HL-60 (cell line): ENCODE measurements around the gene SRCIN1.
A peak's percentile ranks its signal among the peaks of the same experiment; 100 is the strongest.
"Not testable (repeated sequence)": the region's sequence is repeated elsewhere in the genome, so short reads cannot be mapped to it uniquely, and the experiment has no call there.

Source experiments
- DNase-seq, 2 experiments: peaks; one replicate each; pipeline ENCODE4 v3.0.0-alpha.2; 2010 to 2020; ENCODE audit warnings: low read depth in 1 of 2, low spot score in 1 of 2
- H3K27ac ChIP-seq: fragments of 250-450 bp; sonication (Bioruptor Pico); replicated peaks from 2 replicates; pipeline ENCODE4 v1.5.1; 2020; ENCODE audit warnings: mild to moderate bottlenecking, moderate library complexity
- H3K27me3 ChIP-seq: fragments of 250-450 bp; sonication (Bioruptor Pico); 2 replicates; pipeline ENCODE4 v1.5.1; 2021; ENCODE audit warnings: mild to moderate bottlenecking, moderate library complexity; ENCODE audit not compliant: insufficient read depth, poor library complexity, severe bottlenecking
- H3K4me3 ChIP-seq: replicated peaks from 2 replicates; pipeline ENCODE4 v1.5.1; 2011; ENCODE audit warnings: mild to moderate bottlenecking, control low read depth, low read length; ENCODE audit not compliant: insufficient read depth
- CTCF ChIP-seq: IDR thresholded peaks from one replicate; pipeline ENCODE4 v1.5.1; 2011; ENCODE audit warnings: low read length, control low read depth, inconsistent platforms; ENCODE audit not compliant: insufficient read depth
- GABPA ChIP-seq: IDR thresholded peaks from 2 replicates; pipeline ENCODE4 v1.6.1; 2012; ENCODE audit warnings: low read depth
- POLR2AphosphoS5 ChIP-seq: IDR thresholded peaks from 2 replicates; pipeline ENCODE4 v1.6.1; 2012; ENCODE audit warnings: low read depth
- REST ChIP-seq: IDR thresholded peaks from 2 replicates; pipeline ENCODE4 v1.6.1; 2012; ENCODE audit warnings: low read depth; ENCODE audit not compliant: insufficient replicate concordance
- SPI1 ChIP-seq: IDR thresholded peaks from 2 replicates; pipeline ENCODE4 v1.6.1; 2012; ENCODE audit warnings: low read depth, mild to moderate bottlenecking, borderline replicate concordance

The SRCIN1 gene

GRCh38 chr17:38498353-38498752 lies 107.4 kb downstream of the SRCIN1 start:
- DNase-seq = no peak
- Histone ChIP-seq H3K27ac (no peak overlapping the region), H3K4me3 (no peak overlapping the region), H3K27me3 (no peaks in the 10 kb centered on the region)
- TF ChIP-seq REST = no peak
- no peak for TF ChIP-seq CTCF
- no peak for TF ChIP-seq POLR2AphosphoS5
- no peak for TF ChIP-seq SPI1
- TF ChIP-seq GABPA = no peak

- not testable (repeated sequence) for H3K4me3 ChIP-seq, H3K27me3 ChIP-seq, DNase-seq, H3K27ac ChIP-seq
Observed at GRCh38 chr17:38497656-38498055, 108.1 kb downstream of the SRCIN1 start.

DNA sequence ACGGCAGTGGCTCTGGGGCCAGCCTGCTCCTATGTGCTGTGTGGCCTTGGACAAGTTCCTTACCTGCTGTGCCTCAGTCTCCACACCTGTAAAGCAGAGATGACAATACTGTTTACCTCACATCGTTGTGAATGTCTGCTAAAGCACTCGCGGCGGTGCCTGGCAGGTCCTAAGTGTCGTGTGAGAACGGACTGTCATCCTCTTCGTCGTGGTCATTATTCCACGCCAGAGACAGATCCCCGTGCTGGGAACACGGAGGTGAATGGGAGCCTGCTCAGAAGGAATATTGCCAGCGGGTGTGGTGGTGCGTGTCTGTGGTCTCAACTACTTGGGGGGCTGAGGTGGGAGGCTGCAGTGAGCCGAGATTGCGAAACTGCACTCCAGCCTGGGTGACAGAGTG lies 111.6 kb downstream of the SRCIN1 start:
- not testable (repeated sequence) for H3K4me3 ChIP-seq, DNase-seq, H3K27ac ChIP-seq, H3K27me3 ChIP-seq

DNA sequence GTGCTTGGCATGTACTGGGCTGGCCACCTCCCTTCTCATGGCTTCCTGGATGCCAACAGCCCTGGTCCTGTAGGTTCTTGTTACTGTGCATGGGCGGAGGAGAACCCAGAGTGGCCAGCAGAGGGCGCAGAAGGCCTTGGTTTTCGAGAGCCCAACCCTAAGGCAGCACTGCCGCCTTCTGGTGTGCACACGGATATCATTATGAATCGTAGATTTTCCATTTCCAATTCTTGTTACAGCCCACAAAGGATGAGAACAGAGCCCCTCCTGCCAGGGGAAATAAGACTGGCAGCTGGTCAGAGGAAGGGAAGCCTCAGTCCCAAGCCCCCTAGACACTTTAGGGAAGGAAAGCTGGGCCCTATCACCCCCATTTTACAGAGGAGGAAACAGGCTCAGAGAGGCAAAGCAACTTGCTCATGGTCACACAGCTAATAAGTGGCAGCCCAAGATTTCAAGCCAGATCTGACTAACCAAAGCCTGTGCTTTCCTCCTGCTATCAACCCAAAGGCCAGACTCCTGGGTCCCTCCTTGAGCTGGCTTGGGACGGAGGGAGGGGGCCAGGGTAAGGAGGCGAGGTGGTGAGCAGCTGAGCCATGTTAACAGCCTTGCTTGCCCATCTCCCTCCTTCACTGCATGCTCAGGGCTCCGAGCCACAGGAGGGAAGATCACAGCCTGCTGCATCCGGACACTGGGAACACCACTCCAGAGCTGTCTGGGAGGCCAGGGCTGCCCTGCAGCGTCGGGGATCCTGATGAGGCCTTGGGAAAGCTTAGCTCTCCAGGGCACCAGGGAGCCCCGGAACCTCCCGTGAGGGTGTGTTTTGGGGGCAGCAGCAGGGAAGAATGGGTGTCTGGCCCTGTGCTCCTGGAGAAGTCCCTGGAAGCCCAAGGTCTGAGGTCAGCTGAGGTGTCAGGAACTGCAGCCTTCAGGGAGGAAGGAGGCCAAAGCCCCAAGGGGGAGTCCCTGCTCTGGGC lies 113.4 kb downstream of the SRCIN1 start:
- peak; percentile 46 to 92 for DNase-seq
- H3K27ac ChIP-seq = not testable (repeated sequence)

GRCh38 chr17:38491346-38492066 lies 114.2 kb downstream of the SRCIN1 start:
- not testable (repeated sequence) for DNase-seq, H3K4me3 ChIP-seq, H3K27ac ChIP-seq, H3K27me3 ChIP-seq

More for the DNA sequence above, 113.4 kb downstream of the SRCIN1 start:
- not testable (repeated sequence) for H3K4me3 ChIP-seq, H3K27me3 ChIP-seq
- peak; percentile 76 for TF ChIP-seq CTCF

- not testable (repeated sequence) for DNase-seq, H3K4me3 ChIP-seq, H3K27me3 ChIP-seq, H3K27ac ChIP-seq
Observed at GRCh38 chr17:38489774-38490173, 116.0 kb downstream of the SRCIN1 start.

- not testable (repeated sequence) for DNase-seq, H3K4me3 ChIP-seq, H3K27me3 ChIP-seq, H3K27ac ChIP-seq
Observed at GRCh38 chr17:38485681-38486298, 120.0 kb downstream of the SRCIN1 start.
